SK-MEL-5 (cell line): ENCODE data around the gene GPR107. TPM values are rescaled to one million over a fixed set of nuclear protein-coding genes. Genes with fewer than 3 reads are reported as not detected.

ENCODE experiments used
- DNase-seq: peaks from one replicate; pipeline ENCODE4 v3.0.0-alpha.2; 2016; ENCODE audit warnings: low read depth, low spot score
- in situ Hi-C: cut with HindIII; loops from 2 replicates; pipeline ENCODE4 v1.10.0; 2016; ENCODE audit warnings: low sequenced_read_pairs, high pct_unique_total_duplicates, low pct_unique_long_range_greater_than_20kb
- total RNA-seq: library from RNA; depleted of rRNA; stranded (reverse); fragments of >200 nt; shearing (Covaris generic); gene quantifications from 2 replicates; pipeline ENCODE4 v1.2.3, GENCODE V29; 2014

The GPR107 gene
- total RNA-seq, 1 experiment from 2014 or later, result 26.1 TPM

GRCh38 chr9:130158001-130158400 is 104.3 kb downstream of the GPR107 start:
- in situ Hi-C loops, result no loop called here
- DNase-seq, result no peak

GRCh38 chr9:130159057-130159456 is 105.4 kb downstream of the GPR107 start:
- in situ Hi-C loops, result no loop called here
- no peak for DNase-seq

GRCh38 chr9:130159915-130160670 is 106.4 kb downstream of the GPR107 start:
- in situ Hi-C loops, result no loop called here
- DNase-seq, result no peak

GRCh38 chr9:130160862-130161470 is 107.3 kb downstream of the GPR107 start:
- in situ Hi-C loops, result no loop called here
- DNase-seq, result no peak

GRCh38 chr9:130165579-130165978 is 111.9 kb downstream of the GPR107 start:
- no peak for DNase-seq
- in situ Hi-C loops, result no loop called here

- DNase-seq, result no peak
- in situ Hi-C loops, result no loop called here
Measured at GRCh38 chr9:130166399-130166798, 112.7 kb downstream of the GPR107 start.

GRCh38 chr9:130167927-130168326 is 114.2 kb downstream of the GPR107 start:
- in situ Hi-C loops, result no loop called here
- peak; percentile 26 for DNase-seq

GRCh38 chr9:130171226-130172148 is 117.8 kb downstream of the GPR107 start:
- DNase-seq, result no peak
- in situ Hi-C loops, result no loop called here

- DNase-seq, result peak; percentile 61
- in situ Hi-C loops, result no loop called here
Measured at GRCh38 chr9:130172161-130172857, 118.6 kb downstream of the GPR107 start, which contains the start of gene NCS1. TSS of gene NCS1 (plus strand) at chr9:130172404. CDS start at chr9:130172664, 260 bp downstream.

GRCh38 chr9:130172858-130173665 is 119.4 kb downstream of the GPR107 start:
- DNase-seq, result peak; percentile 26
- in situ Hi-C loops, result no loop called here

GRCh38 chr9:130173666-130173983 is 119.9 kb downstream of the GPR107 start:
- no peak for DNase-seq
- in situ Hi-C loops, result no loop called here

- DNase-seq, result no peak
- in situ Hi-C loops, result no loop called here
Measured at GRCh38 chr9:130174025-130174424, 120.3 kb downstream of the GPR107 start.

GRCh38 chr9:130174920-130175321 is 121.2 kb downstream of the GPR107 start:
- DNase-seq, result no peak
- in situ Hi-C loops, result no loop called here

- no peak for DNase-seq
- in situ Hi-C loops, result no loop called here
Measured at GRCh38 chr9:130175355-130175754, 121.6 kb downstream of the GPR107 start.

GRCh38 chr9:130176760-130177159 is 123.1 kb downstream of the GPR107 start:
- no peak for DNase-seq
- in situ Hi-C loops, result no loop called here

- no peak for DNase-seq
- in situ Hi-C loops, result no loop called here
Measured at GRCh38 chr9:130177898-130178805, 124.4 kb downstream of the GPR107 start.
